GM12891 (cell line): ENCODE data around the gene ANKS1B.

ENCODE experiments used
- POLR2A ChIP-seq: IDR thresholded peaks from 2 replicates; pipeline ENCODE4 v1.6.1; 2011; ENCODE audit warnings: low read depth, low read length, control low read depth
- POLR2AphosphoS5 ChIP-seq: IDR thresholded peaks from 2 replicates; pipeline ENCODE4 v1.6.1; 2011; ENCODE audit warnings: low read depth, low read length, control low read depth
- SPI1 ChIP-seq: IDR thresholded peaks from 2 replicates; pipeline ENCODE4 v1.6.1; 2011; ENCODE audit warnings: low read depth, low read length, control low read depth
- TAF1 ChIP-seq: IDR thresholded peaks from 2 replicates; pipeline ENCODE4 v1.6.1; 2011; ENCODE audit warnings: low read depth, low read length, control low read depth

- TF ChIP-seq POLR2A = no peak
- no peak for TF ChIP-seq POLR2AphosphoS5
- no peak for TF ChIP-seq TAF1
- no peak for TF ChIP-seq SPI1
Observed at GRCh38 chr12:98701166-98701565, 1283.6 kb downstream of the ANKS1B start.
